ENCODE measurements around the gene COMMD9. TPM values are rescaled to one million over a fixed set of nuclear protein-coding genes. Genes with fewer than 3 reads are reported as not detected.

Gene COMMD9
- total RNA-seq, 2 experiments from 2014 or later: 30.5 to 34.1 TPM

GRCh38 chr11:36312611-36313472 lies 23.6 kb upstream of the COMMD9 start:
- H3K27me3 Mint-ChIP-seq: peaks cover 19% of the 10 kb centered on the region
- H3K9me3 Mint-ChIP-seq: peaks cover 5% of the 10 kb centered on the region
- no peaks in the 10 kb centered on the region for H3K36me3 Mint-ChIP-seq (ENCODE audit: low read depth)
- no peak overlapping the region for H3K27ac Mint-ChIP-seq
- ChIA-PET CTCF (no interaction called here), POLR2A (no interaction called here)
- H3K4me1 Mint-ChIP-seq: no peaks in the 10 kb centered on the region
- no peak overlapping the region for H3K4me3 Mint-ChIP-seq
- DNase-seq: no peak

DNA sequence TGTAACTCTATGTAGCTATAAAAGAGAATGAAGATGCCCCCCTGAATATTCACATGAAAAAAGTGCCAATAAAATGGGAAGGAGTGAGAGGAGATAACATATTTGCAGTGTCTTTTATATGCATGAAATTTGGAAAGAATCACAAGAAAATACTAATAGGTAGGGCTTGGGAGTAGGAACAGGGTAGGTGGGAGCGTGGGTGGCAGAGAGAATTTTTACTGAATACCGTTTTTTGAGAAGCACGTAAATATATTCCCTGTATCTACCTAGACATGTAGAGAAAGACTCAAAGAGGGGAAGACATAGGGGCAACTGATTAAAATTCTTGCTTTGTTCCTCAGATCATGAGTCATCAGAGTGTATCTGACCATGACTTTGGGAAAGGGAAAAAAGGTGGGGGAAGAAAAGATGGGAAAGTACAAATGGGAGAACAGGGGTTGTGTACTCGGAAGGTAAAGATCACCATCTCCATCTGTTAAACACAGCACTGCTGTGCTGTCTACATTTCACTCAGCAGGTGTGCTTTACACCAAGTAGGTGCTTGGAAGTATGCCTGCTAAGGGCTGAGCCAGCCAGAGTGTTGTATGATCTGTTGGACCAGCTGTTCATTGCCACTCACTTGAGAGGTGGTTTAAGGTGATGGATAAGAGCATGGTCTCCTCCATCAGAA lies 22.8 kb upstream of the COMMD9 start:
- CTCF ChIA-PET: no interaction called here

GRCh38 chr11:36309779-36310178 lies 20.6 kb upstream of the COMMD9 start:
- ChIA-PET POLR2A (no interaction called here), CTCF (no interaction called here)
- Mint-ChIP-seq H3K36me3 (ENCODE audit: low read depth) (no peaks in the 10 kb centered on the region), H3K27me3 (peaks cover 8% of the 10 kb centered on the region), H3K27ac (no peak overlapping the region), H3K9me3 (peaks cover 8% of the 10 kb centered on the region), H3K4me3 (no peak overlapping the region), H3K4me1 (peaks cover 3% of the 10 kb centered on the region)
- DNase-seq: no peak

More for the DNA sequence above, 22.8 kb upstream of the COMMD9 start:
- no peaks in the 10 kb centered on the region for H3K36me3 Mint-ChIP-seq (ENCODE audit: low read depth)
- no peak overlapping the region for H3K4me3 Mint-ChIP-seq
- H3K27me3 Mint-ChIP-seq: peaks cover 19% of the 10 kb centered on the region
- H3K27ac Mint-ChIP-seq: no peak overlapping the region
- DNase-seq: no peak
- POLR2A ChIA-PET: no interaction called here
- peaks cover under 1% of the 10 kb centered on the region for H3K4me1 Mint-ChIP-seq
- H3K9me3 Mint-ChIP-seq: peaks cover 5% of the 10 kb centered on the region

GRCh38 chr11:36308577-36308976 lies 19.4 kb upstream of the COMMD9 start:
- no peak overlapping the region for H3K4me3 Mint-ChIP-seq
- DNase-seq: no peak
- H3K9me3 Mint-ChIP-seq: peaks cover 8% of the 10 kb centered on the region
- no peaks in the 10 kb centered on the region for H3K36me3 Mint-ChIP-seq (ENCODE audit: low read depth)
- CTCF ChIA-PET: interaction anchor here (0.8 to 1.6 kb wide), 3 partner anchors 17 to 184 kb away, joined by 3 to 4 read pairs (median 4); no protein-coding TSS in a partner anchor
- no peak overlapping the region for H3K27ac Mint-ChIP-seq
- H3K27me3 Mint-ChIP-seq: peaks cover 3% of the 10 kb centered on the region
- H3K4me1 Mint-ChIP-seq: peaks cover 3% of the 10 kb centered on the region
- POLR2A ChIA-PET: no interaction called here

- Mint-ChIP-seq H3K4me1 (peaks cover 3% of the 10 kb centered on the region), H3K9me3 (peaks cover 8% of the 10 kb centered on the region), H3K4me3 (no peak overlapping the region), H3K36me3 (ENCODE audit: low read depth) (no peaks in the 10 kb centered on the region), H3K27me3 (peaks cover 4% of the 10 kb centered on the region), H3K27ac (no peak overlapping the region)
- CTCF ChIA-PET: interaction anchor here (0.7 to 1.0 kb wide), 4 partner anchors 11 to 186 kb away, joined by 3 to 9 read pairs (median 4); partner anchors contain the start of gene PRR5L
- POLR2A ChIA-PET: no interaction called here
- peak; percentile 25 for DNase-seq
Measured at GRCh38 chr11:36306888-36307287, 17.7 kb upstream of the COMMD9 start.

GRCh38 chr11:36305047-36305446 lies 15.8 kb upstream of the COMMD9 start:
- Mint-ChIP-seq H3K9me3 (peaks cover 8% of the 10 kb centered on the region), H3K36me3 (ENCODE audit: low read depth) (no peaks in the 10 kb centered on the region), H3K27me3 (peaks cover 5% of the 10 kb centered on the region), H3K4me3 (no peak overlapping the region), H3K27ac (no peak overlapping the region), H3K4me1 (peaks cover 3% of the 10 kb centered on the region)
- ChIA-PET CTCF (interaction anchor here (1.9 to 2.7 kb wide), 3 partner anchors 12 to 188 kb away, joined by 6 to 7 read pairs (median 6); no protein-coding TSS in a partner anchor), POLR2A (no interaction called here)
- DNase-seq: no peak

GRCh38 chr11:36304351-36304750 lies 15.1 kb upstream of the COMMD9 start:
- Mint-ChIP-seq H3K36me3 (ENCODE audit: low read depth) (no peaks in the 10 kb centered on the region), H3K9me3 (peaks cover 4% of the 10 kb centered on the region), H3K4me3 (no peak overlapping the region), H3K27ac (no peak overlapping the region), H3K4me1 (peaks cover 3% of the 10 kb centered on the region), H3K27me3 (peaks cover 5% of the 10 kb centered on the region)
- CTCF ChIA-PET: interaction anchor here (1.9 to 2.7 kb wide), 3 partner anchors 12 to 189 kb away, joined by 6 to 7 read pairs (median 6); no protein-coding TSS in a partner anchor
- POLR2A ChIA-PET: no interaction called here
- no peak for DNase-seq

DNA sequence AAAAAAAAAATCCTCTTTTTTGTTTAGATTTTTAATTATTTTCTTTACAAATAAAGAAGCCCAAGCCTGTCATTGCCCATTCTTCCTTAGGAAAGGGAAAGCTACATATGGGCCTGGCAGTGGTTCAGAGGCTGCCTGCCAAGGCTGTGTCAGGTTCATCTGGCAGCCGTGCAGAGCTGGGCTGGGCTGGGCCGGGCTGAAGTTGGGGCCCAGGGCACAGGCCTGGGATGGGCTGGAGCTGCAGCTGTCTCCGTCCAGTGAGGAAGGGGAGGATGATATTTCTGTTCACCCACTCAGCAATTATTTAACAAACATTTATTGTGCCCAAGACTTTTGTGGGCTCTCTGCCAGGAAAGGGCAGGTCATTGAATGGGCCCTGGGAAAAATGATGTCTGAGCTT lies 11.4 kb upstream of the COMMD9 start:
- Mint-ChIP-seq H3K36me3 (ENCODE audit: low read depth) (no peaks in the 10 kb centered on the region), H3K4me1 (no peaks in the 10 kb centered on the region), H3K27ac (no peak overlapping the region), H3K27me3 (peaks cover 5% of the 10 kb centered on the region), H3K4me3 (no peak overlapping the region), H3K9me3 (no peaks in the 10 kb centered on the region)
- POLR2A ChIA-PET: no interaction called here
- DNase-seq: no peak
- CTCF ChIA-PET: interaction anchor here (1.5 to 2.6 kb wide), 5 partner anchors 9 to 447 kb away, joined by 3 to 18 read pairs (median 7); no protein-coding TSS in a partner anchor

- peaks cover 3% of the 10 kb centered on the region for H3K27me3 Mint-ChIP-seq
- no peaks in the 10 kb centered on the region for H3K9me3 Mint-ChIP-seq
- no peak overlapping the region for H3K27ac Mint-ChIP-seq
- H3K4me3 Mint-ChIP-seq: no peak overlapping the region
- H3K36me3 Mint-ChIP-seq (ENCODE audit: low read depth): no peaks in the 10 kb centered on the region
- DNase-seq: no peak
- peaks cover 3% of the 10 kb centered on the region for H3K4me1 Mint-ChIP-seq
- ChIA-PET CTCF (interaction anchor here (0.8 to 10.1 kb wide), 3 partner anchors 38 to 197 kb away, joined by 3 to 152 read pairs (median 18); no protein-coding TSS in a partner anchor), POLR2A (interaction anchor here (0.5 kb wide), 1 partner anchor 14 kb away, joined by 3 read pairs; no protein-coding TSS in a partner anchor)
Measured at GRCh38 chr11:36296884-36297543, 7.8 kb upstream of the COMMD9 start.

GRCh38 chr11:36295926-36296325 lies 6.7 kb upstream of the COMMD9 start, which contains the start of gene PRR5L:
TSS of gene PRR5L (plus strand) at chr11:36296288. CDS start at chr11:36401122, 104,834 bp downstream.
- Mint-ChIP-seq H3K27me3 (no peaks in the 10 kb centered on the region), H3K27ac (no peak within 1 kb of the TSS), H3K9me3 (no peaks in the 10 kb centered on the region), H3K4me1 (peaks cover 3% of the 10 kb centered on the region), H3K36me3 (ENCODE audit: low read depth) (no peaks in the 10 kb centered on the region), H3K4me3 (no peak within 1 kb of the TSS)
- DNase-seq: no peak
- CTCF ChIA-PET: interaction anchor here (0.7 to 10.1 kb wide), 3 partner anchors 11 to 198 kb away, joined by 3 to 152 read pairs (median 18); no protein-coding TSS in a partner anchor
- POLR2A ChIA-PET: no interaction called here

DNA sequence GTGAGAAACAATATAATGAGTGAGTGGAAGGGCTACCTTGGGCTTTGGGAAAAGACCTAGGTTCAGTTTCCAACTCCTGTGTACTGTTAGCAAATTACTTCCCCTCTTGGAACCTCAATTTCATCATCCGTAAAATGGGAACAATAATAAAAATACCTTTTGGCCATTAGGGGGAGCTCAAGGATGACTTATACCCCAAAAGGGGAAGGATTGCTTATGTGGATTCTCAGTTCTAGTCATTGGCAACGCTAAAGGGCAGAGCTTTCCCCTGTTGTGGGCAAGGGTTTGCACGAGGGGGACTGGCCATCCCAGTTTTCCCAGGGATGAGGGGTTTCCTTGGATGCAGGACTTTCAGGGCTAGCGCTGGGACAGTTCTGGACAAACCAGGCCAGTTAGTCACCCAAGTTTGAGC lies 3.1 kb upstream of the COMMD9 start:
- Mint-ChIP-seq H3K27me3 (no peaks in the 10 kb centered on the region), H3K27ac (no peak overlapping the region), H3K36me3 (ENCODE audit: low read depth) (no peaks in the 10 kb centered on the region), H3K4me1 (peaks cover 24% of the 10 kb centered on the region), H3K4me3 (no peak overlapping the region), H3K9me3 (no peaks in the 10 kb centered on the region)
- no peak for DNase-seq
- POLR2A ChIA-PET: interaction anchor here (1.0 to 1.3 kb wide), 2 partner anchors 201 to 218 kb away, joined by 3 to 4 read pairs; partner anchors contain the start of gene TRAF6
- CTCF ChIA-PET: interaction anchor here (1.0 to 10.1 kb wide), 27 partner anchors 8 to 455 kb away, joined by 3 to 152 read pairs (median 4); partner anchors contain the start of gene TRAF6

GRCh38 chr11:36288442-36289225 lies 590 bp downstream of the COMMD9 start:
- CTCF ChIA-PET: interaction anchor here (0.7 to 10.1 kb wide), 9 partner anchors 14 to 458 kb away, joined by 3 to 152 read pairs (median 4); partner anchors contain the start of gene TRAF6
- Mint-ChIP-seq H3K9me3 (no peaks in the 10 kb centered on the region), H3K4me1 (peaks cover 31% of the 10 kb centered on the region), H3K27me3 (no peaks in the 10 kb centered on the region), H3K27ac (peak overlapping the region; percentile 64), H3K36me3 (ENCODE audit: low read depth) (no peaks in the 10 kb centered on the region), H3K4me3 (peak overlapping the region; percentile 87)
- POLR2A ChIA-PET: interaction anchor here (0.6 to 3.0 kb wide), 6 partner anchors 10 to 222 kb away, joined by 3 to 12 read pairs (median 3); partner anchors contain the start of gene TRAF6
- no peak for DNase-seq

Data from activated CD4-positive, alpha-beta memory T cell treated with anti-CD3 and anti-CD28 coated beads, Interleukin-2, amount 10 ng/mL, durations not matched to agents 7 days and 5 days (primary cell).